Measurements from ENCODE around the gene XG. TPM values are rescaled to one million over a fixed set of nuclear protein-coding genes. Genes with fewer than 3 reads are reported as not detected.

XG gene
- total and polyA plus RNA-seq, 2 of the 4 experiments (the other 2 are of a cell fraction), result under 0.01 TPM; not detected in 1

DNA sequence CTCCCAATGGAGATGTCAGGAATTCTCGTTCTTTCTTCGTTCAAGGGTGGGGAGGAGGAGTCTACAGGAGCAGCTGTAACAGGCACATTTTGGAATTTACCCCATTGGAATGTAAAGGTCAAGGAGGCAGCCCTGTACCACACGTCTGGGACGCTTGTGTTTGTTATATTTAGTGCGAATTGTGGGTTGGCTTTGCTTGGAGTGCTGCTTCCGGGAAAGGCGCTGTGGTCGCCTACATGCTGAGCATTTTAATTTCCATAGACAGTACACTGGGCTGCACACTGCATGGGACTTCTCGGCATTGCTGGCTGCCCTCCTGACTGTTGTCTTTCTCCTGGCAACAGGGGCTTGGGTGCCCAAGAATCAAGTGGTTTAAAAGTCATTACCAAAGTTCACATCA lies 89.7 kb downstream of the XG start:
- intact Hi-C loops (cut with micrococcal nuclease) (no loop called here), dilution Hi-C loops (cut with HindIII; ENCODE audit: low sequenced_read_pairs, unreplicated experiment) (no loop called here), in situ Hi-C loops (cut with MboI; ENCODE audit: low sequenced_read_pairs) (no loop called here)
- ATAC-seq (ENCODE audit: low read depth), result peak; percentile 78
- no peak overlapping the region for H4K91ac ChIP-seq (ENCODE audit: insufficient read depth, low read depth, low read length)
- no peak overlapping the region for H4K5ac ChIP-seq (ENCODE audit: low read depth, low read length)
- H3K18ac ChIP-seq (ENCODE audit: low read depth, low read length), result no peak overlapping the region
- no peak overlapping the region for H3K23ac ChIP-seq (ENCODE audit: low read depth, low read length)
- no peak overlapping the region for H2BK15ac ChIP-seq (ENCODE audit: low read depth, low read length)
- no peak overlapping the region for H3K56ac ChIP-seq (ENCODE audit: extremely low read depth, insufficient read depth, low read length)
- POLR2A ChIA-PET (ENCODE audit: unreplicated experiment), result no interaction called here
- no peak overlapping the region for H3K27ac ChIP-seq (ENCODE audit: insufficient read depth, low read length)
- H3K9me1 ChIP-seq (ENCODE audit: insufficient read depth, low read length), result no peaks in the 10 kb centered on the region
- no peaks in the 10 kb centered on the region for H3K4me1 ChIP-seq (ENCODE audit: control insufficient read depth, insufficient read depth, low read length)
- H2AK5ac ChIP-seq (ENCODE audit: low read depth, low read length), result no peak overlapping the region
- peaks cover 4% of the 10 kb centered on the region for H3K9me3 ChIP-seq (ENCODE audit: control insufficient read depth, insufficient read depth, low read length)
- no peak overlapping the region for H4K8ac ChIP-seq (ENCODE audit: low read depth in 2 of 2, low read length in 2 of 2)
- no peak overlapping the region for H2AK9ac ChIP-seq (replicated peaks; ENCODE audit: low read depth, low read length, poor library complexity)
- H3K4me2 ChIP-seq (ENCODE audit: low read depth, low read length), result no peak overlapping the region
- H2BK5ac ChIP-seq (ENCODE audit: low read depth, low read length, poor library complexity, severe bottlenecking), result no peak overlapping the region
- no peak for TF ChIP-seq MAZ (IDR thresholded peaks at IDR 0.05; ENCODE audit: borderline replicate concordance, low read depth, low read length)
- no peak for TF ChIP-seq CHD1 (IDR thresholded peaks at IDR 0.05; ENCODE audit: low read depth, low read length)
- no peak for TF ChIP-seq RCOR1 (IDR thresholded peaks at IDR 0.05; ENCODE audit: insufficient replicate concordance, low read length)
- TF ChIP-seq, protein P1, sequence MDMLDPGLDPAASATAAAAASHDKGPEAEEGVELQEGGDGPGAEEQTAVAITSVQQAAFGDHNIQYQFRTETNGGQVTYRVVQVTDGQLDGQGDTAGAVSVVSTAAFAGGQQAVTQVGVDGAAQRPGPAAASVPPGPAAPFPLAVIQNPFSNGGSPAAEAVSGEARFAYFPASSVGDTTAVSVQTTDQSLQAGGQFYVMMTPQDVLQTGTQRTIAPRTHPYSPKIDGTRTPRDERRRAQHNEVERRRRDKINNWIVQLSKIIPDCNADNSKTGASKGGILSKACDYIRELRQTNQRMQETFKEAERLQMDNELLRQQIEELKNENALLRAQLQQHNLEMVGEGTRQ (IDR thresholded peaks at IDR 0.05; ENCODE audit: low read depth, low read length), result no peak
- no peak for TF ChIP-seq BHLHE40 (IDR thresholded peaks at IDR 0.05; ENCODE audit: low read depth, low read length)
- no peak for TF ChIP-seq MXI1 (IDR thresholded peaks at IDR 0.05; ENCODE audit: borderline replicate concordance, low read depth, low read length)
- no peak for TF ChIP-seq RFX5 (IDR thresholded peaks at IDR 0.05; ENCODE audit: low read depth, low read length)
- TF ChIP-seq POLR2A (IDR thresholded peaks at IDR 0.05; ENCODE audit: low read depth, low read length), result no peak
- TF ChIP-seq, protein P2, sequence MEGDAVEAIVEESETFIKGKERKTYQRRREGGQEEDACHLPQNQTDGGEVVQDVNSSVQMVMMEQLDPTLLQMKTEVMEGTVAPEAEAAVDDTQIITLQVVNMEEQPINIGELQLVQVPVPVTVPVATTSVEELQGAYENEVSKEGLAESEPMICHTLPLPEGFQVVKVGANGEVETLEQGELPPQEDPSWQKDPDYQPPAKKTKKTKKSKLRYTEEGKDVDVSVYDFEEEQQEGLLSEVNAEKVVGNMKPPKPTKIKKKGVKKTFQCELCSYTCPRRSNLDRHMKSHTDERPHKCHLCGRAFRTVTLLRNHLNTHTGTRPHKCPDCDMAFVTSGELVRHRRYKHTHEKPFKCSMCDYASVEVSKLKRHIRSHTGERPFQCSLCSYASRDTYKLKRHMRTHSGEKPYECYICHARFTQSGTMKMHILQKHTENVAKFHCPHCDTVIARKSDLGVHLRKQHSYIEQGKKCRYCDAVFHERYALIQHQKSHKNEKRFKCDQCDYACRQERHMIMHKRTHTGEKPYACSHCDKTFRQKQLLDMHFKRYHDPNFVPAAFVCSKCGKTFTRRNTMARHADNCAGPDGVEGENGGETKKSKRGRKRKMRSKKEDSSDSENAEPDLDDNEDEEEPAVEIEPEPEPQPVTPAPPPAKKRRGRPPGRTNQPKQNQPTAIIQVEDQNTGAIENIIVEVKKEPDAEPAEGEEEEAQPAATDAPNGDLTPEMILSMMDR (conservative IDR thresholded peaks at IDR 0.05; ENCODE audit: low read depth, low read length), result no peak
- no peak for TF ChIP-seq SMC3 (IDR thresholded peaks at IDR 0.05; ENCODE audit: low read depth, low read length)
- TF ChIP-seq CEBPB (IDR thresholded peaks at IDR 0.05; ENCODE audit: low read depth, low read length), result no peak
- TF ChIP-seq ELK1 (IDR thresholded peaks at IDR 0.05; ENCODE audit: borderline replicate concordance, low read depth, low read length), result no peak
- no peak for TF ChIP-seq MAFK (IDR thresholded peaks at IDR 0.05; ENCODE audit: low read depth, low read length)
- TF ChIP-seq NFE2L2 (IDR thresholded peaks at IDR 0.05; ENCODE audit: low read depth, low read length), result no peak
- TF ChIP-seq RAD21 (IDR thresholded peaks at IDR 0.05; ENCODE audit: low read length), result no peak
- no peak for TF ChIP-seq FOS (IDR thresholded peaks at IDR 0.05; ENCODE audit: low read depth, low read length)
- H3K27me3 ChIP-seq (ENCODE audit: control insufficient read depth, insufficient read depth, low read length), result no peaks in the 10 kb centered on the region
- no peak overlapping the region for H2BK120ac ChIP-seq (ENCODE audit: low read depth, low read length)
- DNase-seq, result no peak
- no peaks in the 10 kb centered on the region for H4K20me1 ChIP-seq (ENCODE audit: insufficient read depth, low read length)
- no peaks in the 10 kb centered on the region for H3K79me1 ChIP-seq (ENCODE audit: low read depth in 1 of 2, low read length in 2 of 2)
- 71% methylated on average over 5 of the region's 9 CpGs; no CpG with 5 or more reads in 1 of the 2 experiments for WGBS, 2 experiments (ENCODE audit: extremely low coverage in 2 of 2, insufficient read length in 1 of 2)
- H3K9ac ChIP-seq (ENCODE audit: low read depth, low read length), result no peak overlapping the region
- no TSS peak for BruUV-seq (replicated peaks)
- H3K4ac ChIP-seq (ENCODE audit: low read depth, low read length), result no peak overlapping the region
- CTCF ChIA-PET, result no interaction called here
- no peak overlapping the region for H3K14ac ChIP-seq (replicated peaks; ENCODE audit: low read depth, low read length)
- no peak overlapping the region for H3K4me3 ChIP-seq (ENCODE audit: insufficient read depth, low read depth, low read length)
- H3K36me3 ChIP-seq (ENCODE audit: control insufficient read depth, insufficient read depth, low read length), result peaks cover 5% of the 10 kb centered on the region; the same call in 1 of the 2 replicates
- no peak overlapping the region for H2AFZ ChIP-seq (replicated peaks; ENCODE audit: low read length, poor library complexity)
- H2BK20ac ChIP-seq (ENCODE audit: low read depth, low read length), result no peak overlapping the region

Data from IMR-90 (cell line).